Measurements from ENCODE around the gene SUSD4. TPM values are rescaled to one million over a fixed set of nuclear protein-coding genes. Genes with fewer than 3 reads are reported as not detected.

The SUSD4 gene
- polyA plus RNA-seq, 2 of the 4 experiments (the other 2 are of a cell fraction) = 0.61 to 0.85 TPM

DNA sequence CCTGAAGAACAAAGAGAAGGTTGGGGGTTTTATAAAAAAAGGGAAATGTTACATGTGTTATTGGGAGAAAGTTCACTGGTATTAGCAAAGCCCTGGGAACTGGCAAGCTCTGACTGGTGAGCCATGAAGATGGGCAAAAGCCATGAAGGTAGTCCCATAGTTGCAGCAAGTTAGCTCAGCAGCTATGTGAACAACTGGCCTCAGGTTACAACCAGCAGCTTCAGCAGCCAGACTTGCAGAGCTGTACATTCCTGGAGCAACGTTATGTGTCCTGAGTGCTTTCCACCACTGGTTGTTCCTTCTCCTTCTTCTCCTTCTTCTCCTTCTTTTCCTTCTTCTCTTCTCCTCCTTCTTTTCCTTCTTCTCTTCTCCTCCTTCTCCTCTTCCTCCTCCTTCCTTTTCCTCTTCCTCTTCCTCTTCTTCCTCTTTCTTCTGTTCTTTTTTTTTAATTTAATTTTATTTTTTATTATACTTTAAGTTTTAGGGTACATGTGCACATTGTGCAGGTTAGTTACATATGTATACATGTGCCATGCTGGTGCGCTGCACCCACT, 164.8 kb downstream of the SUSD4 start:
- Histone ChIP-seq H3K4me2 (no peak overlapping the region), H3K9me3 (no peaks in the 10 kb centered on the region), H3K4me1 (no peaks in the 10 kb centered on the region), H3K27ac (no peak overlapping the region), H3K4me3 (no peak overlapping the region)
- no peak for TF ChIP-seq MYC (IDR thresholded peaks at IDR 0.05; ENCODE audit: borderline replicate concordance, low read length)
- no peak for TF ChIP-seq CBX2 (IDR thresholded peaks at IDR 0.05; ENCODE audit: borderline replicate concordance, low read depth)
- TF ChIP-seq CHD2 (IDR thresholded peaks at IDR 0.05; ENCODE audit: low read length, partially characterized antibody) = no peak
- TF ChIP-seq, protein P1, sequence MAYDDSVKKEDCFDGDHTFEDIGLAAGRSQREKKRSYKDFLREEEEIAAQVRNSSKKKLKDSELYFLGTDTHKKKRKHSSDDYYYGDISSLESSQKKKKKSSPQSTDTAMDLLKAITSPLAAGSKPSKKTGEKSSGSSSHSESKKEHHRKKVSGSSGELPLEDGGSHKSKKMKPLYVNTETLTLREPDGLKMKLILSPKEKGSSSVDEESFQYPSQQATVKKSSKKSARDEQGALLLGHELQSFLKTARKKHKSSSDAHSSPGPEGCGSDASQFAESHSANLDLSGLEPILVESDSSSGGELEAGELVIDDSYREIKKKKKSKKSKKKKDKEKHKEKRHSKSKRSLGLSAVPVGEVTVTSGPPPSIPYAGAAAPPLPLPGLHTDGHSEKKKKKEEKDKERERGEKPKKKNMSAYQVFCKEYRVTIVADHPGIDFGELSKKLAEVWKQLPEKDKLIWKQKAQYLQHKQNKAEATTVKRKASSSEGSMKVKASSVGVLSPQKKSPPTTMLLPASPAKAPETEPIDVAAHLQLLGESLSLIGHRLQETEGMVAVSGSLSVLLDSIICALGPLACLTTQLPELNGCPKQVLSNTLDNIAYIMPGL (CRISPR knock-in tag; IDR thresholded peaks at IDR 0.05; ENCODE audit: borderline replicate concordance) = no peak
- TF ChIP-seq POLR2A (IDR thresholded peaks at IDR 0.05; ENCODE audit: low read length) = no peak
- no peak for TF ChIP-seq FOSB (CRISPR knock-in tag; IDR thresholded peaks at IDR 0.05)
- TF ChIP-seq RARB (CRISPR knock-in tag; IDR thresholded peaks at IDR 0.05) = no peak
- no peak for TF ChIP-seq ZSCAN20 (CRISPR knock-in tag; IDR thresholded peaks at IDR 0.05)
- TF ChIP-seq RCOR1 (IDR thresholded peaks at IDR 0.05; ENCODE audit: low read depth, low read length) = no peak
- TF ChIP-seq SREBF2 (IDR thresholded peaks at IDR 0.05) = no peak
- TF ChIP-seq EHF (CRISPR knock-in tag; IDR thresholded peaks at IDR 0.05) = no peak
- no peak for TF ChIP-seq MAZ (IDR thresholded peaks at IDR 0.05; ENCODE audit: borderline replicate concordance, low read depth, low read length)
- ATAC-seq (peak in 1 of 2 experiments; percentile 37; a peak in 2 of 6 replicates), DNase-seq (ENCODE audit: low read depth in 1 of 2, low spot score in 1 of 2) (peak in 1 of 2 experiments; percentile 18), FAIRE-seq (no peak)
- POLR2A ChIA-PET = no interaction called here
- WGBS (ENCODE audit: missing lambda C conversion rate) = 57% methylated on average over 2 of the region's 2 CpGs
- CTCF ChIA-PET = no interaction called here

DNA sequence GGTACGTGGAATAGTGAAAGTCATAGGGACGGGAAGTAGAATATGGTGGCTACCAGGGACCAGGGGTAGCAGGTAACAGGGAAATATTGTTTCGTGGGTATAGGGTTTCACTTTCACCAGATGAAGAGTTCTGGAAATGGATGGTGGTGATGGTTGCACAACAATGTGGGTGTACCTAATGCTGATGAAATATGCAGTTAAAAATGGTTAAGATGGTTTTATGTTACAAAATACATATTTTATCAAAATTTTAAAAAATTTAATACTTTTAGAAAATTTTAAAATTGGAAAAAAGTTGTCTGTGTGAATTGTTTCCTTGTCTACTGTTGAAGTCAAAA, 165.4 kb downstream of the SUSD4 start:
- CTCF ChIA-PET = interaction anchor here (1.3 kb wide), 1 partner anchor 74 kb away, joined by 4 read pairs; no protein-coding TSS in a partner anchor
- ATAC-seq (no peak), DNase-seq (ENCODE audit: low read depth in 1 of 2, low spot score in 1 of 2) (no peak), FAIRE-seq (no peak)
- Histone ChIP-seq H3K4me3 (no peak overlapping the region), H3K4me2 (no peak overlapping the region), H3K4me1 (no peaks in the 10 kb centered on the region), H3K9me3 (no peaks in the 10 kb centered on the region), H3K27ac (no peak overlapping the region)
- POLR2A ChIA-PET = no interaction called here
- 38% methylated on average over 3 of the region's 3 CpGs for WGBS (ENCODE audit: missing lambda C conversion rate)
- no peak for TF ChIP-seq EHF (CRISPR knock-in tag; IDR thresholded peaks at IDR 0.05)
- TF ChIP-seq EP300 (IDR thresholded peaks at IDR 0.05) = no peak

DNA sequence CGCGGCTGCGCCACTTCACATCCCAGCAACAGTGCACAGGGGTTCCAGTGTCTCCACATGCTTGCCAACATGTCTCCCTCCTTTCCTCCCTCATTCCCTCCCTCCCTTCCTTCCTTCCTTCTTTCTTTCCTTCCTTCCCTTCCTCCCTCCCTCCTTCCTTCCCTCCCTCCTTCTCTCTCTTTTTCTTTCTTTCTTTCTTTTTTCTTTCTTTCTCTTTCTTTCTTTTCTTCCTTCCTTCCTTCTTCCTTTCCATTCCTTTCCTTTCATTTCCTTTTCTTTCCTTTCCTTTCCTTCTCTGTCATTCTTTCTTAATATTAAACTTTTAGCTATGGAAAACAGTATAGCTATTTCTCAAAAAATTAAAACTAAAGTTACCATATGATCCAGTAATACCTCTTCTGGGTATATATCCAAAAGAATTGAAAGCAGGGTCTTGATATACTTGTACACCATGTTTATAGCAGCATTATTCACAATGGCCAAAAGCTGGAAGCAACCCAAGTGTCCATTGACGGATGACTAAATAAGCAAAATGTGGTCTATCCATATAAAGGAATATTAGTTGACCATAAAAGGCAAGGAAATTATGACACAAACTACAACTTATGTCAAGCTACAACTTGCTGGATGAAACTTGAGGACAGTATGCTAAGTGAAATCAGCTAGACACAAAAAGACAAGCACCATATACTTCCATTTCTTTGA, 165.9 kb downstream of the SUSD4 start:
- Histone ChIP-seq H3K4me1 (no peaks in the 10 kb centered on the region), H3K27ac (no peak overlapping the region), H3K9me3 (no peaks in the 10 kb centered on the region), H3K4me3 (no peak overlapping the region), H3K4me2 (no peak overlapping the region)
- DNase-seq (ENCODE audit: low read depth in 1 of 2, low spot score in 1 of 2) (no peak), FAIRE-seq (no peak), ATAC-seq (no peak)
- WGBS (ENCODE audit: missing lambda C conversion rate) = 65% methylated on average over 4 of the region's 4 CpGs
- ChIA-PET POLR2A (no interaction called here), CTCF (interaction anchor here (1.3 kb wide), 1 partner anchor 74 kb away, joined by 4 read pairs; no protein-coding TSS in a partner anchor)
- TF ChIP-seq, protein P2, sequence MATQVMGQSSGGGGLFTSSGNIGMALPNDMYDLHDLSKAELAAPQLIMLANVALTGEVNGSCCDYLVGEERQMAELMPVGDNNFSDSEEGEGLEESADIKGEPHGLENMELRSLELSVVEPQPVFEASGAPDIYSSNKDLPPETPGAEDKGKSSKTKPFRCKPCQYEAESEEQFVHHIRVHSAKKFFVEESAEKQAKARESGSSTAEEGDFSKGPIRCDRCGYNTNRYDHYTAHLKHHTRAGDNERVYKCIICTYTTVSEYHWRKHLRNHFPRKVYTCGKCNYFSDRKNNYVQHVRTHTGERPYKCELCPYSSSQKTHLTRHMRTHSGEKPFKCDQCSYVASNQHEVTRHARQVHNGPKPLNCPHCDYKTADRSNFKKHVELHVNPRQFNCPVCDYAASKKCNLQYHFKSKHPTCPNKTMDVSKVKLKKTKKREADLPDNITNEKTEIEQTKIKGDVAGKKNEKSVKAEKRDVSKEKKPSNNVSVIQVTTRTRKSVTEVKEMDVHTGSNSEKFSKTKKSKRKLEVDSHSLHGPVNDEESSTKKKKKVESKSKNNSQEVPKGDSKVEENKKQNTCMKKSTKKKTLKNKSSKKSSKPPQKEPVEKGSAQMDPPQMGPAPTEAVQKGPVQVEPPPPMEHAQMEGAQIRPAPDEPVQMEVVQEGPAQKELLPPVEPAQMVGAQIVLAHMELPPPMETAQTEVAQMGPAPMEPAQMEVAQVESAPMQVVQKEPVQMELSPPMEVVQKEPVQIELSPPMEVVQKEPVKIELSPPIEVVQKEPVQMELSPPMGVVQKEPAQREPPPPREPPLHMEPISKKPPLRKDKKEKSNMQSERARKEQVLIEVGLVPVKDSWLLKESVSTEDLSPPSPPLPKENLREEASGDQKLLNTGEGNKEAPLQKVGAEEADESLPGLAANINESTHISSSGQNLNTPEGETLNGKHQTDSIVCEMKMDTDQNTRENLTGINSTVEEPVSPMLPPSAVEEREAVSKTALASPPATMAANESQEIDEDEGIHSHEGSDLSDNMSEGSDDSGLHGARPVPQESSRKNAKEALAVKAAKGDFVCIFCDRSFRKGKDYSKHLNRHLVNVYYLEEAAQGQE (IDR thresholded peaks at IDR 0.05) = no peak
- no peak for TF ChIP-seq RNF2 (IDR thresholded peaks at IDR 0.05; ENCODE audit: borderline replicate concordance, low read depth)
- TF ChIP-seq, protein P3, sequence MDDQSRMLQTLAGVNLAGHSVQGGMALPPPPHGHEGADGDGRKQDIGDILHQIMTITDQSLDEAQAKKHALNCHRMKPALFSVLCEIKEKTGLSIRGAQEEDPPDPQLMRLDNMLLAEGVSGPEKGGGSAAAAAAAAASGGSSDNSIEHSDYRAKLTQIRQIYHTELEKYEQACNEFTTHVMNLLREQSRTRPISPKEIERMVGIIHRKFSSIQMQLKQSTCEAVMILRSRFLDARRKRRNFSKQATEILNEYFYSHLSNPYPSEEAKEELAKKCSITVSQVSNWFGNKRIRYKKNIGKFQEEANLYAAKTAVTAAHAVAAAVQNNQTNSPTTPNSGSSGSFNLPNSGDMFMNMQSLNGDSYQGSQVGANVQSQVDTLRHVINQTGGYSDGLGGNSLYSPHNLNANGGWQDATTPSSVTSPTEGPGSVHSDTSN (IDR thresholded peaks at IDR 0.05) = no peak
- TF ChIP-seq ESRRA (IDR thresholded peaks at IDR 0.05; ENCODE audit: borderline replicate concordance, low read length) = no peak
- no peak for TF ChIP-seq RFX5 (IDR thresholded peaks at IDR 0.05)
- TF ChIP-seq KDM1A (IDR thresholded peaks at IDR 0.05; ENCODE audit: low read depth) = no peak
- TF ChIP-seq, protein P4, sequence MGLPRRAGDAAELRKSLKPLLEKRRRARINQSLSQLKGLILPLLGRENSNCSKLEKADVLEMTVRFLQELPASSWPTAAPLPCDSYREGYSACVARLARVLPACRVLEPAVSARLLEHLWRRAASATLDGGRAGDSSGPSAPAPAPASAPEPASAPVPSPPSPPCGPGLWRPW (IDR thresholded peaks at IDR 0.05) = no peak
- TF ChIP-seq RAD21 (conservative IDR thresholded peaks at IDR 0.05 in 1 of 2, IDR thresholded peaks at IDR 0.05 in 1 of 2) = no peak
- TF ChIP-seq, protein P5, sequence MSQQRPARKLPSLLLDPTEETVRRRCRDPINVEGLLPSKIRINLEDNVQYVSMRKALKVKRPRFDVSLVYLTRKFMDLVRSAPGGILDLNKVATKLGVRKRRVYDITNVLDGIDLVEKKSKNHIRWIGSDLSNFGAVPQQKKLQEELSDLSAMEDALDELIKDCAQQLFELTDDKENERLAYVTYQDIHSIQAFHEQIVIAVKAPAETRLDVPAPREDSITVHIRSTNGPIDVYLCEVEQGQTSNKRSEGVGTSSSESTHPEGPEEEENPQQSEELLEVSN (IDR thresholded peaks at IDR 0.05; ENCODE audit: borderline replicate concordance, low read depth) = no peak
- TF ChIP-seq EHF (CRISPR knock-in tag; IDR thresholded peaks at IDR 0.05) = no peak
- TF ChIP-seq CBX2 (IDR thresholded peaks at IDR 0.05; ENCODE audit: borderline replicate concordance, low read depth) = no peak
- no peak for TF ChIP-seq HOXA7 (CRISPR knock-in tag; IDR thresholded peaks at IDR 0.05)
- TF ChIP-seq JUN (IDR thresholded peaks at IDR 0.05) = no peak
- no peak for TF ChIP-seq FOSL2 (IDR thresholded peaks at IDR 0.05)
- no peak for TF ChIP-seq FOSL2 (CRISPR knock-in tag; IDR thresholded peaks at IDR 0.05)
- TF ChIP-seq HOXB13 (CRISPR knock-in tag; IDR thresholded peaks at IDR 0.05; ENCODE audit: low read depth) = no peak

All from A549 (cell line).